ENCODE results near the gene JSRP1.
A peak's percentile ranks its signal among the peaks of the same experiment; 100 is the strongest.

JSRP1 gene

DNA sequence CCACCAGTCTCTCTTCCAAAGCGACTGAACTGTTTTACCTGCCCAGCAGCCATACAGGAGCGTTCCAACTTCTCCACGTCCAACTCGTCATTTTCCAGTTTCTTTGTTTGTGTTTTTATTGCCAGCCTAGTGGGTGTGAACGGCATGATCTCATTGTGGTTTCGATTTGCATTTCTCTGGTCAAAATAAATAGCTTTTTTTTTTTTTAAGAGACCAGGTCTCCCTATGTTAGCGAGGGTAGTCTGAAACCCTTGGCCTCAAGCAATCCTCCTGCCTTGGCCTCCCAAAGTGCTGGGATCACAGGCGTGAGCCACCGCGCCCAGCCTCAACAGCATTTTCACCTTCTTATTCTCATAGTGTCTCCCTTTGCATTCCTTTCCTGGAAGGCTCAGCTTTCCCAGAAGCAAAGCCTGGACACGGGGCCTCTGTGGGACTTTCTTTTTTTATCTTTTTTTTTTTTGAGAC, 4.2 kb upstream of the JSRP1 start (continued):
- TF ChIP-seq, protein P1, sequence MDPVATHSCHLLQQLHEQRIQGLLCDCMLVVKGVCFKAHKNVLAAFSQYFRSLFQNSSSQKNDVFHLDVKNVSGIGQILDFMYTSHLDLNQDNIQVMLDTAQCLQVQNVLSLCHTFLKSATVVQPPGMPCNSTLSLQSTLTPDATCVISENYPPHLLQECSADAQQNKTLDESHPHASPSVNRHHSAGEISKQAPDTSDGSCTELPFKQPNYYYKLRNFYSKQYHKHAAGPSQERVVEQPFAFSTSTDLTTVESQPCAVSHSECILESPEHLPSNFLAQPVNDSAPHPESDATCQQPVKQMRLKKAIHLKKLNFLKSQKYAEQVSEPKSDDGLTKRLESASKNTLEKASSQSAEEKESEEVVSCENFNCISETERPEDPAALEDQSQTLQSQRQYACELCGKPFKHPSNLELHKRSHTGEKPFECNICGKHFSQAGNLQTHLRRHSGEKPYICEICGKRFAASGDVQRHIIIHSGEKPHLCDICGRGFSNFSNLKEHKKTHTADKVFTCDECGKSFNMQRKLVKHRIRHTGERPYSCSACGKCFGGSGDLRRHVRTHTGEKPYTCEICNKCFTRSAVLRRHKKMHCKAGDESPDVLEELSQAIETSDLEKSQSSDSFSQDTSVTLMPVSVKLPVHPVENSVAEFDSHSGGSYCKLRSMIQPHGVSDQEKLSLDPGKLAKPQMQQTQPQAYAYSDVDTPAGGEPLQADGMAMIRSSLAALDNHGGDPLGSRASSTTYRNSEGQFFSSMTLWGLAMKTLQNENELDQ (tag by site-specific recombination; IDR thresholded peaks at IDR 0.05; ENCODE audit: low read depth), result no peak
- TF ChIP-seq SP7 (tag by site-specific recombination; IDR thresholded peaks at IDR 0.05) (peak; percentile 69), ZNF792 (tag by site-specific recombination; IDR thresholded peaks at IDR 0.05) (no peak), ZFHX2 (tag by site-specific recombination; conservative IDR thresholded peaks at IDR 0.05) (peak; percentile 68), HOXC10 (CRISPR knock-in tag; IDR thresholded peaks at IDR 0.05) (no peak), GLI4 (tag by site-specific recombination; IDR thresholded peaks at IDR 0.05) (no peak), ZBTB8A (tag by site-specific recombination; IDR thresholded peaks at IDR 0.05) (0 out of 2 replicates have a peak, but pooled peaks have one; percentile 15), OSR2 (tag by site-specific recombination; IDR thresholded peaks at IDR 0.05) (peak; percentile 47), ZFP37 (tag by site-specific recombination; IDR thresholded peaks at IDR 0.05) (no peak), KLF1 (tag by site-specific recombination; IDR thresholded peaks at IDR 0.05) (peak; percentile 82), ZBTB21 (tag by site-specific recombination; IDR thresholded peaks at IDR 0.05) (peak; percentile 79), ZNF624 (tag by site-specific recombination; IDR thresholded peaks at IDR 0.05) (no peak), ZNF302 (tag by site-specific recombination; IDR thresholded peaks at IDR 0.05; ENCODE audit: low read depth) (no peak), ZNF776 (tag by site-specific recombination; IDR thresholded peaks at IDR 0.05; ENCODE audit: borderline replicate concordance) (no peak), ZNF521 (tag by site-specific recombination; IDR thresholded peaks at IDR 0.05) (no peak), EGR2 (tag by site-specific recombination; IDR thresholded peaks at IDR 0.05; ENCODE audit: low read depth) (peak; percentile 50; the same call in 1 of the 2 replicates), ZNF843 (tag by site-specific recombination; IDR thresholded peaks at IDR 0.05) (0 out of 2 replicates have a peak, but pooled peaks have one; percentile 10), ZNF561 (tag by site-specific recombination; IDR thresholded peaks at IDR 0.05; ENCODE audit: borderline replicate concordance) (no peak)
- TF ChIP-seq, protein P2, sequence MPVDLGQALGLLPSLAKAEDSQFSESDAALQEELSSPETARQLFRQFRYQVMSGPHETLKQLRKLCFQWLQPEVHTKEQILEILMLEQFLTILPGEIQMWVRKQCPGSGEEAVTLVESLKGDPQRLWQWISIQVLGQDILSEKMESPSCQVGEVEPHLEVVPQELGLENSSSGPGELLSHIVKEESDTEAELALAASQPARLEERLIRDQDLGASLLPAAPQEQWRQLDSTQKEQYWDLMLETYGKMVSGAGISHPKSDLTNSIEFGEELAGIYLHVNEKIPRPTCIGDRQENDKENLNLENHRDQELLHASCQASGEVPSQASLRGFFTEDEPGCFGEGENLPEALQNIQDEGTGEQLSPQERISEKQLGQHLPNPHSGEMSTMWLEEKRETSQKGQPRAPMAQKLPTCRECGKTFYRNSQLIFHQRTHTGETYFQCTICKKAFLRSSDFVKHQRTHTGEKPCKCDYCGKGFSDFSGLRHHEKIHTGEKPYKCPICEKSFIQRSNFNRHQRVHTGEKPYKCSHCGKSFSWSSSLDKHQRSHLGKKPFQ (tag by site-specific recombination; IDR thresholded peaks at IDR 0.05), result peak; percentile 92
- TF ChIP-seq, protein P3, sequence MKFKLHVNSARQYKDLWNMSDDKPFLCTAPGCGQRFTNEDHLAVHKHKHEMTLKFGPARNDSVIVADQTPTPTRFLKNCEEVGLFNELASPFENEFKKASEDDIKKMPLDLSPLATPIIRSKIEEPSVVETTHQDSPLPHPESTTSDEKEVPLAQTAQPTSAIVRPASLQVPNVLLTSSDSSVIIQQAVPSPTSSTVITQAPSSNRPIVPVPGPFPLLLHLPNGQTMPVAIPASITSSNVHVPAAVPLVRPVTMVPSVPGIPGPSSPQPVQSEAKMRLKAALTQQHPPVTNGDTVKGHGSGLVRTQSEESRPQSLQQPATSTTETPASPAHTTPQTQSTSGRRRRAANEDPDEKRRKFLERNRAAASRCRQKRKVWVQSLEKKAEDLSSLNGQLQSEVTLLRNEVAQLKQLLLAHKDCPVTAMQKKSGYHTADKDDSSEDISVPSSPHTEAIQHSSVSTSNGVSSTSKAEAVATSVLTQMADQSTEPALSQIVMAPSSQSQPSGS (tag by site-specific recombination; IDR thresholded peaks at IDR 0.05; ENCODE audit: low read depth), result peak; percentile 31; the same call in 1 of the 2 replicates
- TF ChIP-seq, protein P4, sequence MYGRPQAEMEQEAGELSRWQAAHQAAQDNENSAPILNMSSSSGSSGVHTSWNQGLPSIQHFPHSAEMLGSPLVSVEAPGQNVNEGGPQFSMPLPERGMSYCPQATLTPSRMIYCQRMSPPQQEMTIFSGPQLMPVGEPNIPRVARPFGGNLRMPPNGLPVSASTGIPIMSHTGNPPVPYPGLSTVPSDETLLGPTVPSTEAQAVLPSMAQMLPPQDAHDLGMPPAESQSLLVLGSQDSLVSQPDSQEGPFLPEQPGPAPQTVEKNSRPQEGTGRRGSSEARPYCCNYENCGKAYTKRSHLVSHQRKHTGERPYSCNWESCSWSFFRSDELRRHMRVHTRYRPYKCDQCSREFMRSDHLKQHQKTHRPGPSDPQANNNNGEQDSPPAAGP (tag by site-specific recombination; IDR thresholded peaks at IDR 0.05), result peak; percentile 57; the same call in 1 of the 2 replicates
- TF ChIP-seq, protein P5, sequence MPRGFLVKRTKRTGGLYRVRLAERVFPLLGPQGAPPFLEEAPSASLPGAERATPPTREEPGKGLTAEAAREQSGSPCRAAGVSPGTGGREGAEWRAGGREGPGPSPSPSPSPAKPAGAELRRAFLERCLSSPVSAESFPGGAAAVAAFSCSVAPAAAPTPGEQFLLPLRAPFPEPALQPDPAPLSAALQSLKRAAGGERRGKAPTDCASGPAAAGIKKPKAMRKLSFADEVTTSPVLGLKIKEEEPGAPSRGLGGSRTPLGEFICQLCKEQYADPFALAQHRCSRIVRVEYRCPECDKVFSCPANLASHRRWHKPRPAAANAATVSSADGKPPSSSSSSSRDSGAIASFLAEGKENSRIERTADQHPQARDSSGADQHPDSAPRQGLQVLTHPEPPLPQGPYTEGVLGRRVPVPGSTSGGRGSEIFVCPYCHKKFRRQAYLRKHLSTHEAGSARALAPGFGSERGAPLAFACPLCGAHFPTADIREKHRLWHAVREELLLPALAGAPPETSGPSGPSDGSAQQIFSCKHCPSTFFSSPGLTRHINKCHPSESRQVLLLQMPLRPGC (tag by site-specific recombination; IDR thresholded peaks at IDR 0.05), result peak; percentile 93
- TF ChIP-seq, protein P6, sequence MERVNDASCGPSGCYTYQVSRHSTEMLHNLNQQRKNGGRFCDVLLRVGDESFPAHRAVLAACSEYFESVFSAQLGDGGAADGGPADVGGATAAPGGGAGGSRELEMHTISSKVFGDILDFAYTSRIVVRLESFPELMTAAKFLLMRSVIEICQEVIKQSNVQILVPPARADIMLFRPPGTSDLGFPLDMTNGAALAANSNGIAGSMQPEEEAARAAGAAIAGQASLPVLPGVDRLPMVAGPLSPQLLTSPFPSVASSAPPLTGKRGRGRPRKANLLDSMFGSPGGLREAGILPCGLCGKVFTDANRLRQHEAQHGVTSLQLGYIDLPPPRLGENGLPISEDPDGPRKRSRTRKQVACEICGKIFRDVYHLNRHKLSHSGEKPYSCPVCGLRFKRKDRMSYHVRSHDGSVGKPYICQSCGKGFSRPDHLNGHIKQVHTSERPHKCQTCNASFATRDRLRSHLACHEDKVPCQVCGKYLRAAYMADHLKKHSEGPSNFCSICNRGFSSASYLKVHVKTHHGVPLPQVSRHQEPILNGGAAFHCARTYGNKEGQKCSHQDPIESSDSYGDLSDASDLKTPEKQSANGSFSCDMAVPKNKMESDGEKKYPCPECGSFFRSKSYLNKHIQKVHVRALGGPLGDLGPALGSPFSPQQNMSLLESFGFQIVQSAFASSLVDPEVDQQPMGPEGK (tag by site-specific recombination; IDR thresholded peaks at IDR 0.05), result 0 out of 2 replicates have a peak, but pooled peaks have one; percentile 21
- TF ChIP-seq, protein P7, sequence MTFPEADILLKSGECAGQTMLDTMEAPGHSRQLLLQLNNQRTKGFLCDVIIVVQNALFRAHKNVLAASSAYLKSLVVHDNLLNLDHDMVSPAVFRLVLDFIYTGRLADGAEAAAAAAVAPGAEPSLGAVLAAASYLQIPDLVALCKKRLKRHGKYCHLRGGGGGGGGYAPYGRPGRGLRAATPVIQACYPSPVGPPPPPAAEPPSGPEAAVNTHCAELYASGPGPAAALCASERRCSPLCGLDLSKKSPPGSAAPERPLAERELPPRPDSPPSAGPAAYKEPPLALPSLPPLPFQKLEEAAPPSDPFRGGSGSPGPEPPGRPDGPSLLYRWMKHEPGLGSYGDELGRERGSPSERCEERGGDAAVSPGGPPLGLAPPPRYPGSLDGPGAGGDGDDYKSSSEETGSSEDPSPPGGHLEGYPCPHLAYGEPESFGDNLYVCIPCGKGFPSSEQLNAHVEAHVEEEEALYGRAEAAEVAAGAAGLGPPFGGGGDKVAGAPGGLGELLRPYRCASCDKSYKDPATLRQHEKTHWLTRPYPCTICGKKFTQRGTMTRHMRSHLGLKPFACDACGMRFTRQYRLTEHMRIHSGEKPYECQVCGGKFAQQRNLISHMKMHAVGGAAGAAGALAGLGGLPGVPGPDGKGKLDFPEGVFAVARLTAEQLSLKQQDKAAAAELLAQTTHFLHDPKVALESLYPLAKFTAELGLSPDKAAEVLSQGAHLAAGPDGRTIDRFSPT (tag by site-specific recombination; IDR thresholded peaks at IDR 0.05), result peak; percentile 55; the same call in 1 of the 2 replicates
- TF ChIP-seq, protein P8, sequence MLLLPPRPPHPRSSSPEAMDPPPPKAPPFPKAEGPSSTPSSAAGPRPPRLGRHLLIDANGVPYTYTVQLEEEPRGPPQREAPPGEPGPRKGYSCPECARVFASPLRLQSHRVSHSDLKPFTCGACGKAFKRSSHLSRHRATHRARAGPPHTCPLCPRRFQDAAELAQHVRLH (tag by site-specific recombination; IDR thresholded peaks at IDR 0.05), result peak; percentile 15; the same call in 1 of the 2 replicates
- TF ChIP-seq, protein P9, sequence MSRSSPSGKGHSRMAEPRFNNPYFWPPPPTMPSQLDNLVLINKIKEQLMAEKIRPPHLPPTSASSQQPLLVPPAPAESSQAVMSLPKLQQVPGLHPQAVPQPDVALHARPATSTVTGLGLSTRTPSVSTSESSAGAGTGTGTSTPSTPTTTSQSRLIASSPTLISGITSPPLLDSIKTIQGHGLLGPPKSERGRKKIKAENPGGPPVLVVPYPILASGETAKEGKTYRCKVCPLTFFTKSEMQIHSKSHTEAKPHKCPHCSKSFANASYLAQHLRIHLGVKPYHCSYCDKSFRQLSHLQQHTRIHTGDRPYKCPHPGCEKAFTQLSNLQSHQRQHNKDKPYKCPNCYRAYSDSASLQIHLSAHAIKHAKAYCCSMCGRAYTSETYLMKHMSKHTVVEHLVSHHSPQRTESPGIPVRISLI (tag by site-specific recombination; IDR thresholded peaks at IDR 0.05), result 0 out of 2 replicates have a peak, but pooled peaks have one; percentile 40

Data from HEK293 (cell line).